Right lobe of liver (tissue), 6 donors: ENCODE measurements around the gene SMG7. TPM values are rescaled to one million over a fixed set of nuclear protein-coding genes. Genes with fewer than 3 reads are reported as not detected.
"Not testable (repeated sequence)": the region's sequence is repeated elsewhere in the genome, so short reads cannot be mapped to it uniquely, and the experiment has no call there.

Source experiments
- ATAC-seq, 4 donors: fragments of 200-7000 bp; cut with Tn5 transposase; one replicate each; pipeline ENCODE4 v1.9.1; 2020; ENCODE audit warnings: mild to moderate bottlenecking in 4 of 4, moderate library complexity in 4 of 4
- DNase-seq, 3 donors: peaks; one replicate each; pipeline ENCODE4 v3.0.0-alpha.2; 2020
- H3K27ac ChIP-seq, 3 donors: fragments of 200-600 bp; one replicate each; pipeline ENCODE4 v1.8.0; 2022
- H3K27me3 ChIP-seq, 2 donors: fragments of 200-600 bp; one replicate each; pipeline ENCODE4 v1.8.0; 2022
- H3K36me3 ChIP-seq, 4 donors: fragments of 200-600 bp; sonication (generic) in 1 of 4; one replicate each; pipeline versions ENCODE4 v1.5.1 to v1.8.0; 2017 to 2022; ENCODE audit warnings: control low read depth in 1 of 4
- H3K4me1 ChIP-seq, 4 donors: fragments of 200-600 bp; sonication (generic) in 1 of 4; one replicate each; pipeline versions ENCODE4 v1.5.1 to v1.8.0; 2017 to 2022; ENCODE audit warnings: control low read depth in 1 of 4
- H3K4me3 ChIP-seq, 3 donors: fragments of 200-600 bp; one replicate each; pipeline ENCODE4 v1.8.0; 2022
- H3K9me3 ChIP-seq, 4 donors: fragments of 200-600 bp; sonication (generic) in 1 of 4; one replicate each; pipeline versions ENCODE4 v1.5.1 to v1.8.0; 2017 to 2022; ENCODE audit warnings: control low read depth in 1 of 4
- POLR2A ChIP-seq: fragments of 450-650 bp; IDR thresholded peaks from one replicate; pipeline ENCODE4 v1.6.1; 2017; ENCODE audit warnings: antibody characterized with exemption, mild to moderate bottlenecking
- WGBS: methylation state at CpG from one replicate; pipeline ENCODE4 v1.1.6; 2018; ENCODE audit warnings: low coverage, low lambda C conversion rate; ENCODE audit not compliant: insufficient coverage; ENCODE audit errors: missing lambda C conversion rate; 5-methylcytosine and 5-hydroxymethylcytosine counted together
- intact Hi-C, 2 donors: fragments of 100-400 bp; cut with DNase I; formaldehyde crosslinking; loops; one replicate each; pipeline versions ENCODE4 v1.11.2 to v1.14.1; 2022
- long read RNA-seq: library from polyadenylated mRNA; unstranded; transcript quantifications from one replicate; pipeline ENCODE4 v2.0.0, GENCODE V29; 2019
- total RNA-seq, 6 experiments: library from RNA; depleted of rRNA in 2 of 6; stranded (reverse); fragments of >200 nt in 2 of 6; fragmentation: NEBNext Ultra II Directional in 3 of 6; extraction: Animal tissue kit (Norgen Biotek cat#: 25700) in 3 of 6; gene quantifications; one replicate each; pipeline versions ENCODE4 v1.1.0 to v1.2.4, GENCODE V29; 2016 to 2023
- TF ChIP-seq, protein P1 (sequence below), 4 donors: fragments of 200-600 bp in 3 of 4; fragments of 450-650 bp in 1 of 4; IDR thresholded peaks; one replicate each; pipeline versions ENCODE4 v1.5.1 to v1.8.0; 2016 to 2022; ENCODE audit warnings: antibody characterized with exemption in 4 of 4, mild to moderate bottlenecking in 2 of 4
- donor health status: DM: no; HTN: yes; CAD: no.
- donor health status: DM: no; HTN: no; CAD: no.
- donor health status: DM: no; HTN: no; CAD: no.
- donor health status: DM: no; HTN: yes; CAD: no.
- donor health status: DM: no; HTN: yes; CAD: no.

The SMG7 gene, protein sequence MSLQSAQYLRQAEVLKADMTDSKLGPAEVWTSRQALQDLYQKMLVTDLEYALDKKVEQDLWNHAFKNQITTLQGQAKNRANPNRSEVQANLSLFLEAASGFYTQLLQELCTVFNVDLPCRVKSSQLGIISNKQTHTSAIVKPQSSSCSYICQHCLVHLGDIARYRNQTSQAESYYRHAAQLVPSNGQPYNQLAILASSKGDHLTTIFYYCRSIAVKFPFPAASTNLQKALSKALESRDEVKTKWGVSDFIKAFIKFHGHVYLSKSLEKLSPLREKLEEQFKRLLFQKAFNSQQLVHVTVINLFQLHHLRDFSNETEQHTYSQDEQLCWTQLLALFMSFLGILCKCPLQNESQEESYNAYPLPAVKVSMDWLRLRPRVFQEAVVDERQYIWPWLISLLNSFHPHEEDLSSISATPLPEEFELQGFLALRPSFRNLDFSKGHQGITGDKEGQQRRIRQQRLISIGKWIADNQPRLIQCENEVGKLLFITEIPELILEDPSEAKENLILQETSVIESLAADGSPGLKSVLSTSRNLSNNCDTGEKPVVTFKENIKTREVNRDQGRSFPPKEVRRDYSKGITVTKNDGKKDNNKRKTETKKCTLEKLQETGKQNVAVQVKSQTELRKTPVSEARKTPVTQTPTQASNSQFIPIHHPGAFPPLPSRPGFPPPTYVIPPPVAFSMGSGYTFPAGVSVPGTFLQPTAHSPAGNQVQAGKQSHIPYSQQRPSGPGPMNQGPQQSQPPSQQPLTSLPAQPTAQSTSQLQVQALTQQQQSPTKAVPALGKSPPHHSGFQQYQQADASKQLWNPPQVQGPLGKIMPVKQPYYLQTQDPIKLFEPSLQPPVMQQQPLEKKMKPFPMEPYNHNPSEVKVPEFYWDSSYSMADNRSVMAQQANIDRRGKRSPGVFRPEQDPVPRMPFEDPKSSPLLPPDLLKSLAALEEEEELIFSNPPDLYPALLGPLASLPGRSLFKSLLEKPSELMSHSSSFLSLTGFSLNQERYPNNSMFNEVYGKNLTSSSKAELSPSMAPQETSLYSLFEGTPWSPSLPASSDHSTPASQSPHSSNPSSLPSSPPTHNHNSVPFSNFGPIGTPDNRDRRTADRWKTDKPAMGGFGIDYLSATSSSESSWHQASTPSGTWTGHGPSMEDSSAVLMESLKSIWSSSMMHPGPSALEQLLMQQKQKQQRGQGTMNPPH
- total RNA-seq: 10 to 100 TPM; 23.5 to 35.3 (median 25.2) TPM
- long read RNA-seq, partial matches to known transcripts: 0 of 4 reads
- long read RNA-seq, other reads (novel, unspliced or antisense): 4 of 4 reads

DNA sequence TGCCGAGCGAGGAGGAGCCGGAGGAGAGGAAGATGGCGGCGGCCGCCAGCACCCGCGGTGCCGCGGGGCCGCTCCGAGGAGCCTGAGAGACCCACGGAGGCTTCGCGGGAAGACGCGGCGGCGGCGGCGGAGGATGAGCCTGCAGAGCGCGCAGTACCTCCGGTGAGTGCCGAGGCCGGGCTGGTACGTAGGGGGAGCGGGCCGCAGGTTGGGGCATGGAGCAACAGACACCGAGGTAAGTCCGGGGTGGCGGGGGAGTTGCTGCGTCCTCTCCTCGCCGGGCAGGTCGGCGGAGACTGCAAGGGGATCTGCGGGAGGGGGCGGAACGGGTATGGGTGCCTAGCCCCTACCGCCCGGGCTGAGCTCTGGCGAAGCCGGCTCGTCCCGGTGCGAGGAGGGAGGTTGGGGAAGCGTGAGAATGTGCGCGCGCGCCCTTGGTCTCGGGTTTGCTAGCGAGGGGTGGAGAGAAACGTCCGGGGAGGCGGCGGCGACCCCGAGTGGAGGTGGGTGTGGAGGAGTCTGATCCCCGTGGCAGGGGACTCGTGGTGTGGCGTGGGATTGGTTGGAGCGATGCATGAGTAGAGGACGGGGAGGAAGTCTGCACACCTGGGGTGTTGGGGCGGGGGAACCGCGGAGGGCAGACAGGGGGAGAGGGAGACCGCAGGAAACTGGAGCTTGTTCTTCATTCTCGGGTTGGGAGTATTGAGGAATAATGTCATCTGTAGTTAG lies at the start of gene SMG7:
Gene SMG7, plus strand, starts transcription at position 12 of the 729 bp plus-strand sequence. Its CDS starts 122 bp downstream, at position 134.
- DNase-seq: peak; percentile 67 to 73 (median 68)
- H3K36me3 ChIP-seq: no peaks in the 10 kb centered on the region
- H3K9me3 ChIP-seq: no peaks in the 10 kb centered on the region
- no peaks in the 10 kb centered on the region for H3K27me3 ChIP-seq
- peak within 1 kb of the TSS; percentile 92 to 98 (median 98) for H3K27ac ChIP-seq
- H3K4me3 ChIP-seq: peak within 1 kb of the TSS; percentile 67 to 95 (median 91)
- peaks cover 0 to 30% (median 3%) of the 10 kb centered on the region in 4 donors for H3K4me1 ChIP-seq
- no peak for TF ChIP-seq POLR2A
- TF ChIP-seq, protein P1, sequence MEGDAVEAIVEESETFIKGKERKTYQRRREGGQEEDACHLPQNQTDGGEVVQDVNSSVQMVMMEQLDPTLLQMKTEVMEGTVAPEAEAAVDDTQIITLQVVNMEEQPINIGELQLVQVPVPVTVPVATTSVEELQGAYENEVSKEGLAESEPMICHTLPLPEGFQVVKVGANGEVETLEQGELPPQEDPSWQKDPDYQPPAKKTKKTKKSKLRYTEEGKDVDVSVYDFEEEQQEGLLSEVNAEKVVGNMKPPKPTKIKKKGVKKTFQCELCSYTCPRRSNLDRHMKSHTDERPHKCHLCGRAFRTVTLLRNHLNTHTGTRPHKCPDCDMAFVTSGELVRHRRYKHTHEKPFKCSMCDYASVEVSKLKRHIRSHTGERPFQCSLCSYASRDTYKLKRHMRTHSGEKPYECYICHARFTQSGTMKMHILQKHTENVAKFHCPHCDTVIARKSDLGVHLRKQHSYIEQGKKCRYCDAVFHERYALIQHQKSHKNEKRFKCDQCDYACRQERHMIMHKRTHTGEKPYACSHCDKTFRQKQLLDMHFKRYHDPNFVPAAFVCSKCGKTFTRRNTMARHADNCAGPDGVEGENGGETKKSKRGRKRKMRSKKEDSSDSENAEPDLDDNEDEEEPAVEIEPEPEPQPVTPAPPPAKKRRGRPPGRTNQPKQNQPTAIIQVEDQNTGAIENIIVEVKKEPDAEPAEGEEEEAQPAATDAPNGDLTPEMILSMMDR (IDR thresholded peaks at IDR 0.05): no peak
- intact Hi-C loops: loop anchor here (5.0 to 10.0 kb wide), 2 partner anchors 70 to 162 kb away; partner anchors contain the start of gene ARPC5 (in 1 of the 2)
- WGBS: 0% methylated on average over 42 of the region's 70 CpGs
- peak in 1 of 4 donors; percentile 0 for ATAC-seq

GRCh38 chr1:183423541-183423940 lies 48.8 kb upstream of the SMG7 start:
- intact Hi-C loops: no loop called here
- H3K36me3 ChIP-seq: no peaks in the 10 kb centered on the region
- no peaks in the 10 kb centered on the region for H3K9me3 ChIP-seq
- ATAC-seq: no peak
- no peak overlapping the region for H3K4me3 ChIP-seq
- TF ChIP-seq, protein P1 (IDR thresholded peaks at IDR 0.05): no peak
- TF ChIP-seq POLR2A: no peak
- no peaks in the 10 kb centered on the region for H3K27me3 ChIP-seq
- H3K4me1 ChIP-seq: no peaks in the 10 kb centered on the region
- no peak overlapping the region for H3K27ac ChIP-seq
- WGBS: 38% methylated on average over 1 of the region's 1 CpG
- no peak for DNase-seq

GRCh38 chr1:183424691-183425090 lies 47.6 kb upstream of the SMG7 start:
- Histone ChIP-seq H3K4me1 (no peaks in the 10 kb centered on the region), H3K27ac (no peak overlapping the region), H3K4me3 (no peak overlapping the region), H3K27me3 (no peaks in the 10 kb centered on the region), H3K36me3 (no peaks in the 10 kb centered on the region), H3K9me3 (no peaks in the 10 kb centered on the region)
- TF ChIP-seq, protein P1 (IDR thresholded peaks at IDR 0.05): no peak
- TF ChIP-seq POLR2A: no peak
- intact Hi-C loops: no loop called here
- DNase-seq (no peak), ATAC-seq (no peak)

- H3K27ac ChIP-seq, intact Hi-C loops, H3K4me1 ChIP-seq, ATAC-seq, H3K4me3 ChIP-seq, DNase-seq, H3K36me3 ChIP-seq, H3K27me3 ChIP-seq, H3K9me3 ChIP-seq: not testable (repeated sequence)
- WGBS: 22% methylated on average over 2 of the region's 3 CpGs
These were observed 44.7 kb upstream of the SMG7 start for GRCh38 chr1:183427591-183427990.
